A549 treated with AZD9567 at 1 μM for 4 hours (cell line): Measurements from ENCODE around the gene EAF2. TPM values are rescaled to one million over a fixed set of nuclear protein-coding genes. Genes with fewer than 3 reads are reported as not detected.

Experiments
- total RNA-seq: library from RNA; stranded (reverse); fragments of 200-300 nt; extraction: Qiagen RNA extraction; gene quantifications from 5 replicates; pipeline ENCODE4 v1.2.3, GENCODE V29; 2022; ENCODE audit not compliant: insufficient read depth

EAF2 gene
- total RNA-seq: 1.9 to 2.1 TPM (median 2.1 TPM) in 4 of 5 replicates, not detected in the other

DNA sequence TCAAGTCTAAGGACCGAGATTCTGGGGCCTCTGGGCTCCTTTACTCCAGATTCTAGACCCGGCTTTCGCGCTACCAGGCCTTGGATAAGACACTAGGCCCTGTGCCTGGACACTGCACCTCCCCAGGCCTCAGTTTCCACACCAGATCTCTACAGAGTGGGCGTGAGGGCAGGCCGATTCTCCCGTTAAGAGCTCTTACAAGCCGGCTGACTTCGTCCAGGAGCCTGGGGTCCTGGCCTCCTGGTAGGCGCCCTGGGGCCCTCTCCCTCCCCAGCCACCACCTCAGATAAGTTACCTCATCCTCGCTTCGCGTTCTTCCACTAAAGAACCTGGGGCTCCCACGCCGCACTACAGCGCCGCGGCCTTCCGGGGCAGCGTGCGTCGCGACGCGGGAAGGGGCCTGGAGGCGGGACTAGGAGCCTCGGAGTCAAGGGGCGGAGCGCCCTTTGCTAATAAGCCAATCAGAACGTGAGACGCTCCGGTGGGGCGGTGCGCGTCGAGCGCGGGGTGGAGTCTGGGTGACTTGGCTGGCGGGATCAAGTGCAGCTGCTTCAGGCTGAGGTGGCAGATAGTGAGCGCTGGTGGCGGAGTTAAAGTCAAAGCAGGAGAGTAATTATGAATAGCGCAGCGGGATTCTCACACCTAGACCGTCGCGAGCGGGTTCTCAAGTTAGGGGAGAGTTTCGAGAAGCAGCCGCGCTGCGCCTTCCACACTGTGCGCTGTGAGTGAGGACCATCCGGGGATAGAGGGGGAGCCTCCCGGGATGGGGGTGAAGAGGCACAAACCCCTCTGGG, at the start of gene EAF2, which contains the start of gene IQCB1:
EAF2 (plus strand) TSS at position 539 of the 794 bp plus-strand sequence; CDS start at position 616, 77 bp downstream.
IQCB1 (minus strand) TSS at position 390 of the 794 bp plus-strand sequence. CDS start 6,100 bp downstream, outside the sequence.

DNA sequence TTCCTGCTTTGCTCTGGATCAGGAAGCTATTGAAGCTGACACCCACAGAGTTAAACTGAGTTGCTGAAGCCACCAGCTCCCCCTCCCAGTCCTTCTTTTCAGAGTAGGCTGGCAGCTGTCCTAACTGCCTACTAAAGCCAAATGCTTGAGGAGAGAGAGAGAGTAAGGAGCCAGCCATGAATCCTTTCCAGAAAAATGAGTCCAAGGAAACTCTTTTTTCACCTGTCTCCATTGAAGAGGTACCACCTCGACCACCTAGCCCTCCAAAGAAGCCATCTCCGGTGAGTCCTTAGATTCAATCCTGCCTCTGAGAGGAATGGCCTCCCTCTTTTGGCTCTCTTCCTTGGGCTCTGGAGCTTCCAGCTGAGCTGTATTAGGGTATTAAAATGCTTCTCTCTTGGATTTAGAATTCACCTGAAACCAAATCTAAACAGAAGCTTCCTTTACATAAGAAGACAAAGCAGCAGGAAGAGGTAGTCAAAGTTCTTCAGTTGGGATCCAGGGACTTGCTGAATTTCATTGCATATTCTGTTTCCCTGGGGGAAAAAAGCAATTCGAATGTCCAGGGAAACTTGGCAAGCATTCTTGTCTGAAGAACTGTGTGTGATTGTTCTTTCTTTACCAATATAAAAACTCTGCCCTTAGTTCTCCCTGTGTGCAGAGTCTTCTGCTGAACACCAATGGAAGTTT, 59.4 kb downstream of the EAF2 start, which contains the start of gene SLC15A2:
SLC15A2 (plus strand) TSS at position 101 of the 690 bp plus-strand sequence; CDS start at position 177, 76 bp downstream.

Other genes with a start within 250 kb of the EAF2 start
- not detected in 5 replicates for gene FBXO40, start 241.8 kb upstream of the EAF2 start, total RNA-seq
- 0.14 to 0.19 TPM (median 0.19 TPM) in 3 of 5 replicates, not detected in the others for gene HCLS1, start 174.3 kb upstream of the EAF2 start, total RNA-seq
- 15.8 to 20.3 TPM (median 16.2 TPM) in 5 replicates for gene GOLGB1, start 85.5 kb upstream of the EAF2 start, total RNA-seq
- 9.6 to 11.1 TPM (median 10.1 TPM) in 5 replicates for gene IQCB1, start 149 bp upstream of the EAF2 start, total RNA-seq
- gene SLC15A2, start 59.2 kb downstream of the EAF2 start, total RNA-seq: 0.08 to 0.29 TPM (median 0.20 TPM) in 4 of 5 replicates, not detected in the other
- gene ILDR1, start 187.0 kb downstream of the EAF2 start, total RNA-seq: not detected in 5 replicates
- not detected in 5 replicates for gene CD86, start 220.2 kb downstream of the EAF2 start, total RNA-seq